Hepatocyte (in vitro differentiated cells): ENCODE measurements around the gene RASGRP2. TPM values are rescaled to one million over a fixed set of nuclear protein-coding genes. Genes with fewer than 3 reads are reported as not detected.

Experiments used
- DNase-seq: peaks from one replicate; pipeline ENCODE4 v3.0.0-alpha.2; 2016; ENCODE audit warnings: low spot score
- H2AFZ ChIP-seq: fragments of 200-600 bp; sonication (generic); 2 replicates; pipeline ENCODE4 v1.6.0; 2016; ENCODE audit warnings: antibody characterized with exemption, mild to moderate bottlenecking
- H3K27ac ChIP-seq: fragments of 200-600 bp; sonication (generic); 2 replicates; pipeline ENCODE4 v1.5.1; 2016; ENCODE audit warnings: mild to moderate bottlenecking
- H3K27me3 ChIP-seq: fragments of 200-600 bp; sonication (generic); 2 replicates; pipeline ENCODE4 v1.6.1; 2016
- H3K36me3 ChIP-seq: fragments of 200-600 bp; sonication (generic); replicated peaks from 2 replicates; pipeline ENCODE4 v1.5.1; 2016; ENCODE audit warnings: low read depth; ENCODE audit not compliant: insufficient read depth
- H3K4me1 ChIP-seq: fragments of 200-600 bp; sonication (generic); 2 replicates; pipeline ENCODE4 v1.5.1; 2016; ENCODE audit warnings: mild to moderate bottlenecking, moderate library complexity; ENCODE audit not compliant: insufficient read depth
- H3K4me2 ChIP-seq: fragments of 200-600 bp; sonication (generic); 2 replicates; pipeline ENCODE4 v1.6.0; 2016
- H3K4me3 ChIP-seq: fragments of 200-600 bp; sonication (generic); 2 replicates; pipeline ENCODE4 v1.5.1; 2016; ENCODE audit warnings: mild to moderate bottlenecking
- H3K79me2 ChIP-seq: fragments of 200-600 bp; sonication (generic); 2 replicates; pipeline ENCODE4 v1.6.0; 2017; ENCODE audit warnings: mild to moderate bottlenecking
- H3K9me2 ChIP-seq: fragments of 200-600 bp; sonication (generic); replicated peaks from 2 replicates; pipeline ENCODE4 v1.6.0; 2017; ENCODE audit warnings: mild to moderate bottlenecking; ENCODE audit not compliant: insufficient read depth
- H3K9me3 ChIP-seq: fragments of 200-600 bp; sonication (generic); 2 replicates; pipeline ENCODE4 v1.5.1; 2016; ENCODE audit warnings: low read depth, mild to moderate bottlenecking
- H4K20me1 ChIP-seq: fragments of 200-600 bp; sonication (generic); 2 replicates; pipeline ENCODE4 v1.6.0; 2016; ENCODE audit warnings: mild to moderate bottlenecking; ENCODE audit not compliant: insufficient read depth, poor library complexity, severe bottlenecking
- CTCF ChIP-seq: fragments of 200-600 bp; sonication (generic); IDR thresholded peaks from 2 replicates; pipeline ENCODE4 v1.5.1; 2016; ENCODE audit warnings: antibody characterized with exemption, mild to moderate bottlenecking; ENCODE audit not compliant: poor library complexity
- EZH2 ChIP-seq: fragments of 200-600 bp; sonication (generic); IDR thresholded peaks from 2 replicates; pipeline ENCODE4 v1.6.1; 2016; ENCODE audit warnings: antibody characterized with exemption, mild to moderate bottlenecking, borderline replicate concordance
- EZH2phosphoT487 ChIP-seq: fragments of 200-600 bp; sonication (generic); IDR thresholded peaks from one replicate; pipeline ENCODE4 v1.6.1; 2018; ENCODE audit warnings: antibody characterized with exemption, mild to moderate bottlenecking, low read depth, moderate library complexity; ENCODE audit not compliant: unreplicated experiment, severe bottlenecking
- WGBS: methylation state at CpG from one replicate; pipeline ENCODE4 v1.1.6; 2016; ENCODE audit warnings: low lambda C conversion rate; ENCODE audit errors: missing lambda C conversion rate; 5-methylcytosine and 5-hydroxymethylcytosine counted together
- polyA plus RNA-seq: library from polyadenylated mRNA; unstranded; fragments of >200 nt; fragmentation: Nextera tagmentation; extraction: Ambion mirVana; gene quantifications from 2 replicates; pipeline ENCODE4 v1.2.1, GENCODE V29; 2016
- total RNA-seq: library from RNA; depleted of rRNA; stranded (reverse); fragments of >200 nt; gene quantifications from 2 replicates; pipeline ENCODE4 v1.2.3, GENCODE V29; 2014

The RASGRP2 gene
- total and polyA plus RNA-seq, 2 experiments from 2014 or later: 0.10 to 3.2 TPM

- TF ChIP-seq CTCF: no peak
- TF ChIP-seq EZH2phosphoT487: no peak
- no peak for TF ChIP-seq EZH2
- WGBS: 77% methylated on average over 12 of the region's 12 CpGs
- peaks cover 64% of the 10 kb centered on the region for H3K27me3 ChIP-seq
Measured at GRCh38 chr11:64720640-64721358, 23.1 kb downstream of the RASGRP2 start.

GRCh38 chr11:64720167-64720566, 23.8 kb downstream of the RASGRP2 start:
- no peak for TF ChIP-seq EZH2
- DNase-seq: no peak
- Histone ChIP-seq H3K9me3 (no peaks in the 10 kb centered on the region), H3K27ac (no peak overlapping the region), H3K9me2 (no peaks in the 10 kb centered on the region), H3K79me2 (no peaks in the 10 kb centered on the region), H3K36me3 (no peaks in the 10 kb centered on the region), H3K4me2 (no peak overlapping the region), H3K27me3 (peaks cover 70% of the 10 kb centered on the region), H4K20me1 (no peaks in the 10 kb centered on the region), H2AFZ (no peak overlapping the region), H3K4me3 (no peak overlapping the region), H3K4me1 (no peaks in the 10 kb centered on the region)
- WGBS: 81% methylated on average over 9 of the region's 9 CpGs

More at GRCh38 chr11:64720640-64721358, 23.1 kb downstream of the RASGRP2 start:
- H3K9me3 ChIP-seq: no peaks in the 10 kb centered on the region
- no peak for DNase-seq
- H3K79me2 ChIP-seq: no peaks in the 10 kb centered on the region
- no peaks in the 10 kb centered on the region for H3K4me1 ChIP-seq
- H3K36me3 ChIP-seq: no peaks in the 10 kb centered on the region
- no peaks in the 10 kb centered on the region for H3K9me2 ChIP-seq
- H2AFZ ChIP-seq: no peak overlapping the region
- H3K4me3 ChIP-seq: no peak overlapping the region
- H3K27ac ChIP-seq: no peak overlapping the region
- H4K20me1 ChIP-seq: no peaks in the 10 kb centered on the region
- no peak overlapping the region for H3K4me2 ChIP-seq

GRCh38 chr11:64719406-64719805, 24.5 kb downstream of the RASGRP2 start:
- Histone ChIP-seq H3K27me3 (peaks cover 78% of the 10 kb centered on the region), H2AFZ (no peak overlapping the region), H3K9me2 (no peaks in the 10 kb centered on the region), H3K79me2 (no peaks in the 10 kb centered on the region), H3K9me3 (no peaks in the 10 kb centered on the region), H3K27ac (no peak overlapping the region), H3K4me1 (no peaks in the 10 kb centered on the region), H3K4me3 (no peak overlapping the region), H4K20me1 (no peaks in the 10 kb centered on the region), H3K36me3 (no peaks in the 10 kb centered on the region), H3K4me2 (no peak overlapping the region)
- TF ChIP-seq CTCF: no peak
- no peak for TF ChIP-seq EZH2
- no peak for TF ChIP-seq EZH2phosphoT487
- no peak for DNase-seq
- 86% methylated on average over 10 of the region's 10 CpGs for WGBS

- Histone ChIP-seq H3K27me3 (peaks cover 84% of the 10 kb centered on the region), H3K36me3 (no peaks in the 10 kb centered on the region), H3K79me2 (no peaks in the 10 kb centered on the region), H3K9me2 (no peaks in the 10 kb centered on the region), H3K9me3 (no peaks in the 10 kb centered on the region), H2AFZ (no peak overlapping the region), H3K4me3 (no peak overlapping the region), H4K20me1 (no peaks in the 10 kb centered on the region), H3K4me1 (no peaks in the 10 kb centered on the region), H3K27ac (no peak overlapping the region), H3K4me2 (no peak overlapping the region)
- no peak for TF ChIP-seq CTCF
- no peak for TF ChIP-seq EZH2
- no peak for TF ChIP-seq EZH2phosphoT487
- no peak for DNase-seq
- 86% methylated on average over 4 of the region's 4 CpGs for WGBS
Measured at GRCh38 chr11:64718780-64719124, 25.2 kb downstream of the RASGRP2 start.
